Activated T-cell treated with anti-CD3 and anti-CD28 coated beads, Interleukin-2, amount 50 U/mL, for 48 hours (primary cell): ENCODE data around the gene HJURP.
"Not testable (repeated sequence)": the region's sequence is repeated elsewhere in the genome, so short reads cannot be mapped to it uniquely, and the experiment has no call there.

Experiments
- DNase-seq, 2 experiments: peaks; one replicate each; pipeline ENCODE4 v3.0.0-alpha.2; 2020

HJURP gene

GRCh38 chr2:233854241-233854981, at the start of gene HJURP:
Gene HJURP (minus strand): TSS chr2:233854535. CDS start chr2:233854500, 35 bp downstream.
- peak; percentile 96 for DNase-seq

- no peak for DNase-seq
These were observed 47.5 kb upstream of the HJURP start for GRCh38 chr2:233901884-233902283.

- DNase-seq, result no peak
These were observed 47.0 kb upstream of the HJURP start for GRCh38 chr2:233901367-233901766.

- DNase-seq, result not testable (repeated sequence)
These were observed 41.9 kb upstream of the HJURP start for GRCh38 chr2:233896253-233896652.

- DNase-seq, result no peak
These were observed 38.5 kb upstream of the HJURP start for GRCh38 chr2:233892793-233893192.

GRCh38 chr2:233882353-233882752, 28.0 kb upstream of the HJURP start:
- no peak for DNase-seq

- DNase-seq, result not testable (repeated sequence)
These were observed 17.8 kb upstream of the HJURP start for GRCh38 chr2:233872125-233872524.

- no peak for DNase-seq
These were observed 17.1 kb upstream of the HJURP start for GRCh38 chr2:233871432-233871831.

- DNase-seq, result peak; percentile 67 to 72
These were observed 13.7 kb upstream of the HJURP start, which contains the start of gene MSL3B for GRCh38 chr2:233867993-233868532. Gene MSL3B (minus strand): TSS chr2:233868386.

GRCh38 chr2:233866479-233866878, 12.1 kb upstream of the HJURP start:
- no peak for DNase-seq

GRCh38 chr2:233865838-233866237, 11.5 kb upstream of the HJURP start:
- no peak for DNase-seq

- DNase-seq, result no peak
These were observed 8.0 kb upstream of the HJURP start for GRCh38 chr2:233862261-233862768.

GRCh38 chr2:233858331-233858730, 4.0 kb upstream of the HJURP start:
- DNase-seq, result no peak

- DNase-seq, result peak; percentile 73 to 79
These were observed 3.3 kb upstream of the HJURP start for GRCh38 chr2:233857511-233858141.

- DNase-seq, result no peak
These were observed 1.8 kb upstream of the HJURP start for GRCh38 chr2:233856184-233856583.

GRCh38 chr2:233855345-233855744, 1.0 kb upstream of the HJURP start:
- no peak for DNase-seq

GRCh38 chr2:233853883-233854240, 473 bp downstream of the HJURP start:
- peak in 1 of 2 experiments; percentile 28 for DNase-seq

- DNase-seq, result peak in 1 of 2 experiments; percentile 28
These were observed 982 bp downstream of the HJURP start for GRCh38 chr2:233853353-233853752.

- DNase-seq, result no peak
These were observed 2.3 kb downstream of the HJURP start for GRCh38 chr2:233852056-233852455.

- no peak for DNase-seq
These were observed 3.2 kb downstream of the HJURP start for GRCh38 chr2:233851169-233851568.

GRCh38 chr2:233850745-233851144, 3.6 kb downstream of the HJURP start:
- DNase-seq, result no peak

GRCh38 chr2:233849607-233850271, 4.6 kb downstream of the HJURP start:
- DNase-seq, result no peak

- DNase-seq, result no peak
These were observed 6.1 kb downstream of the HJURP start for GRCh38 chr2:233848276-233848675.
